HG02759 (cell line): ENCODE results near the gene GNB1L.

ENCODE experiments used
- ATAC-seq: cut with Tn5 transposase; IDR thresholded peaks from one replicate; pipeline ENCODE4 v1.9.1; 2021; ENCODE audit warnings: mild to moderate bottlenecking, moderate library complexity; ENCODE audit not compliant: unreplicated experiment

GNB1L gene

GRCh38 chr22:19740586-19740985 is 114.1 kb downstream of the GNB1L start:
- ATAC-seq: no peak

GRCh38 chr22:19739911-19740449 is 114.7 kb downstream of the GNB1L start:
- no peak for ATAC-seq

DNA sequence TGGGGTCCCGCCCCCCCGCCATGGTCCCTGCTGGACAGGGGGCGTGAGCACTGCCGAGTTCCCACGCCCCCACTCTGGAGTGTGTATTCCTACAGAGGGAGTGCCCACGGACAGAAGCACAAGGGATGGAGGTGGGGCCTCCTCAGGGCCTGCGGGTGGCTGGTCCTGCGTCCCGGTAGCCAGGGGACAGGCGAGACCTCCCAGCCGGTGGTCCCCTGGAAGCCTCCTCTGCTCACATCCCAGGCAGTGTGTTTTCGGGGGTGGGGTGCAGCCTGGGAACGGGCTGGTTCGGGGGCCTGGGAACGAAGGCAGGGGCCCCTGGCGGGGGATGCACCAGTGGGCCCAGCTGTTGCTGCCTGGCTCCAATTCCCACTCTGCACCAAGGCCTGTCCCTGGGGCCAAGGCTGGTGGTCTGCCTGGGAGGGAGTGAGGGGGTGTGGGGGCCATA is 115.2 kb downstream of the GNB1L start:
- ATAC-seq: no peak

- ATAC-seq: no peak
These were observed 115.8 kb downstream of the GNB1L start for GRCh38 chr22:19738664-19739447.

DNA sequence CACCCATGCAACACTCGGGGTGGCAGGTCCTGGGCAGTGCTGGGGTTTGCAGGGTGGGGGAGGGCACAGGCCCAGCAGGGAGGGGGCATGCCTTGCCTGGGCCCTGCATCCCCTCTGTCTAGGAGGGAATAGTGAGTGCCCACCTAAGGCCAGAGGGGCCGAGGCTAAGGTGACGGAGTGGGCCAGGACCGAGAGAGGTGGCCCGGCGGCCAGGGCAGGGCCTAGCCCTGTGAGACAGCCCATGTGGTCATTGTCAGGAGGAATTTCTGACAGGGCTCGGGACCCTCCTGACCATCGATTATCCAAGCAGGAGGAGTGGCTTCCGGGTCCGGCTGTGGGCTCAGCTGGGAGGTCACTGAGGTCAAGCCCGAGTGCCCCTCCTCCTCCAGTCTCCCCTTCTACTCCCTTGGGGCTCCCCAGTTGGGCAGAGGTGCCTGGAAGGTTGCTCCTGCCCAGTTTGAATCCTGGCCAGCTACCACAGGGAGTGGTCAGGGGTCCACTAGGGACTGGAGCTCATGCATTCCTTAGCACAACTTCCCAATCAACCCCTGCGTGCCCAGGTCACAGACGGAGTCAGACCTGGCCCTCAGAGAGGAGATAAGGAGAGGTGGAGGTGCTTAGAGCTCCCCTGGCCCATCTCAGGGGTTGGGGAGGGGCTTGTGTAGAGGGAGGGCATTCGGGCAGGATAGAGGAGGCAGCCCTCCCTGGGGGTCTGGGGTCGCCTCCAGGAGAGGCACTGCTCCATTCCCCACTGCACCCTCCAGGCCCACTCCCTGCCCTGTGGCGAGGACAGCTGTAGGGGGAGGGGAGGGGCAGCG is 116.6 kb downstream of the GNB1L start:
- no peak for ATAC-seq

DNA sequence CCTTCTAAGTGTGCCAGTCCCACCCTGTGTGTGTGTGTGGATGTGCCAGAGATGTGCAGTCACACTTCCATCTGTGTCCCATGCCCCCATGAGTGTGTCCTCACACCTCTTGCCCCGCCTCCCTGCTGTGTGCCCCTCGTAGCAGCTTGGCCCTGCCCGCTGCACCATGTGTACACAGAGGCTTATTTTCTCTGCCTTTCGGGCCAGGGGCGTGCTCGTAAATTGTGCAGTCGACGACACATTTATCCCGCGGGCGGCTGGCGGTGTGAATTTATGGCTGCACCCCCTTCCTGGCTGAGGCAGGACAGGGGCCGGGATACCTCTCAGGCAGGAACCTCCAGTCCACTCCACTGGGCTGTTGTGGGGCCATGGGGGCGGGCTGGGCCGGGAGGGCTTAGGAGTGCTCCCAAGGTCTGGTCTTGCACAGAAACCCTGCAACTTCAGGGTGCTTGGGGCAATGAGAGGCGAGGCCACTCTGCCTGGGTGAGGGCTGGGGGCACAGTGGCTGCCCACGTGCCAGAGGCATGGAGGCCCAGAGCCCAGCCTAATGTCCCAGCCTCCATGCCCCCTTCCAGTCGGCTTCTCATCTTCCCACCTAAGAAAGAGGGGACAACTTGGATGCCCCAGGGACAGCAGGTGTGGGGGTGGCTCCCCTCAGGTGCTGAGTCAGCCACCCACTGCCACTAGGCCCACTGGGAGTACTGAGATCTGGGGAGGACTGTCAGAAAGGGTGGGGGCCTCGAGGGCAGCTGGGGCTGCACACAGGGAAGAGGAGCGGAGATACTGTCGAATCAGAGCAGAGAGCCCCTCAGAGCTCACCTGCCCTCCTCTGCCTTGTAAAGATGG is 118.8 kb downstream of the GNB1L start:
- no peak for ATAC-seq

GRCh38 chr22:19734837-19735382 is 119.8 kb downstream of the GNB1L start:
- ATAC-seq: no peak

GRCh38 chr22:19734163-19734562 is 120.5 kb downstream of the GNB1L start:
- no peak for ATAC-seq

DNA sequence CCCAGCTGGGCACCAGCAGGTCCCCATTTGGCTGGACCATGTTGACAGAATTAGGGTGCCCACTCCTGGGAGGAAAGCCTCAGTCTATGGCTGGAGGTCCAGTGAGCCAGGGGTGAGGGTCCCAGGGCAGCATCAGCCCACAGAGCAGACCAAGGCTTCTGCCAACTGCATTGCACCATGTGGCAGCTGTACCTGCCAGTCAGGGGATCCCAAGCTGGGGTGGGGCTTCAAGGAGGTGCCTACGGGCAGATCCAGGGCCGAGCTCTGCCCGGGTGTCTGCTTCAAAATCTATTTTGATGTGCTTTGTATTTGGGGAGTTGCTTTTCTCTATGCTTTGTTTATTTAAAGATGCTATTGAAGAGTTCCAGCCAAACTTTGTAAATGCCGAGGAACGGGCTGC is 120.9 kb downstream of the GNB1L start:
- no peak for ATAC-seq
